Mucosa of rectum (tissue), 2 donors: ENCODE measurements around the gene CARD10.

Source experiments
- H3K27ac ChIP-seq, 2 donors: one replicate each; pipeline ENCODE4 v1.7.0; 2013; ENCODE audit warnings: inconsistent platforms in 2 of 2, low read depth in 2 of 2, low read length in 2 of 2
- H3K27me3 ChIP-seq, 2 donors: one replicate each; pipeline ENCODE4 v1.7.0; 2013; ENCODE audit warnings: low read length in 2 of 2; ENCODE audit not compliant: control insufficient read depth in 2 of 2, insufficient read depth in 2 of 2
- H3K36me3 ChIP-seq, 2 donors: one replicate each; pipeline ENCODE4 v1.7.0; 2013; ENCODE audit warnings: low read length in 2 of 2; ENCODE audit not compliant: control insufficient read depth in 2 of 2, insufficient read depth in 2 of 2
- H3K4me1 ChIP-seq, 2 donors: one replicate each; pipeline ENCODE4 v1.7.0; 2013; ENCODE audit warnings: low read length in 2 of 2, mild to moderate bottlenecking in 1 of 2; ENCODE audit not compliant: control insufficient read depth in 2 of 2, insufficient read depth in 2 of 2
- H3K4me3 ChIP-seq, 2 donors: one replicate each; pipeline ENCODE4 v1.7.0; 2013; ENCODE audit warnings: low read length in 2 of 2
- H3K9ac ChIP-seq, 2 donors: one replicate each; pipeline ENCODE4 v1.7.0; 2013; ENCODE audit warnings: low read length in 2 of 2, low read depth in 1 of 2, mild to moderate bottlenecking in 1 of 2
- H3K9me3 ChIP-seq, 2 donors: one replicate each; pipeline ENCODE4 v1.7.0; 2013; ENCODE audit warnings: low read length in 2 of 2; ENCODE audit not compliant: control insufficient read depth in 2 of 2
- donor health status: healthy.
- donor health status: Normal muscosa, but diverticular disease.

CARD10 gene, protein sequence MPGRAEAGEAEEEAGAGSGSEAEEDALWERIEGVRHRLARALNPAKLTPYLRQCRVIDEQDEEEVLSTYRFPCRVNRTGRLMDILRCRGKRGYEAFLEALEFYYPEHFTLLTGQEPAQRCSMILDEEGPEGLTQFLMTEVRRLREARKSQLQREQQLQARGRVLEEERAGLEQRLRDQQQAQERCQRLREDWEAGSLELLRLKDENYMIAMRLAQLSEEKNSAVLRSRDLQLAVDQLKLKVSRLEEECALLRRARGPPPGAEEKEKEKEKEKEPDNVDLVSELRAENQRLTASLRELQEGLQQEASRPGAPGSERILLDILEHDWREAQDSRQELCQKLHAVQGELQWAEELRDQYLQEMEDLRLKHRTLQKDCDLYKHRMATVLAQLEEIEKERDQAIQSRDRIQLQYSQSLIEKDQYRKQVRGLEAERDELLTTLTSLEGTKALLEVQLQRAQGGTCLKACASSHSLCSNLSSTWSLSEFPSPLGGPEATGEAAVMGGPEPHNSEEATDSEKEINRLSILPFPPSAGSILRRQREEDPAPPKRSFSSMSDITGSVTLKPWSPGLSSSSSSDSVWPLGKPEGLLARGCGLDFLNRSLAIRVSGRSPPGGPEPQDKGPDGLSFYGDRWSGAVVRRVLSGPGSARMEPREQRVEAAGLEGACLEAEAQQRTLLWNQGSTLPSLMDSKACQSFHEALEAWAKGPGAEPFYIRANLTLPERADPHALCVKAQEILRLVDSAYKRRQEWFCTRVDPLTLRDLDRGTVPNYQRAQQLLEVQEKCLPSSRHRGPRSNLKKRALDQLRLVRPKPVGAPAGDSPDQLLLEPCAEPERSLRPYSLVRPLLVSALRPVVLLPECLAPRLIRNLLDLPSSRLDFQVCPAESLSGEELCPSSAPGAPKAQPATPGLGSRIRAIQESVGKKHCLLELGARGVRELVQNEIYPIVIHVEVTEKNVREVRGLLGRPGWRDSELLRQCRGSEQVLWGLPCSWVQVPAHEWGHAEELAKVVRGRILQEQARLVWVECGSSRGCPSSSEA

DNA sequence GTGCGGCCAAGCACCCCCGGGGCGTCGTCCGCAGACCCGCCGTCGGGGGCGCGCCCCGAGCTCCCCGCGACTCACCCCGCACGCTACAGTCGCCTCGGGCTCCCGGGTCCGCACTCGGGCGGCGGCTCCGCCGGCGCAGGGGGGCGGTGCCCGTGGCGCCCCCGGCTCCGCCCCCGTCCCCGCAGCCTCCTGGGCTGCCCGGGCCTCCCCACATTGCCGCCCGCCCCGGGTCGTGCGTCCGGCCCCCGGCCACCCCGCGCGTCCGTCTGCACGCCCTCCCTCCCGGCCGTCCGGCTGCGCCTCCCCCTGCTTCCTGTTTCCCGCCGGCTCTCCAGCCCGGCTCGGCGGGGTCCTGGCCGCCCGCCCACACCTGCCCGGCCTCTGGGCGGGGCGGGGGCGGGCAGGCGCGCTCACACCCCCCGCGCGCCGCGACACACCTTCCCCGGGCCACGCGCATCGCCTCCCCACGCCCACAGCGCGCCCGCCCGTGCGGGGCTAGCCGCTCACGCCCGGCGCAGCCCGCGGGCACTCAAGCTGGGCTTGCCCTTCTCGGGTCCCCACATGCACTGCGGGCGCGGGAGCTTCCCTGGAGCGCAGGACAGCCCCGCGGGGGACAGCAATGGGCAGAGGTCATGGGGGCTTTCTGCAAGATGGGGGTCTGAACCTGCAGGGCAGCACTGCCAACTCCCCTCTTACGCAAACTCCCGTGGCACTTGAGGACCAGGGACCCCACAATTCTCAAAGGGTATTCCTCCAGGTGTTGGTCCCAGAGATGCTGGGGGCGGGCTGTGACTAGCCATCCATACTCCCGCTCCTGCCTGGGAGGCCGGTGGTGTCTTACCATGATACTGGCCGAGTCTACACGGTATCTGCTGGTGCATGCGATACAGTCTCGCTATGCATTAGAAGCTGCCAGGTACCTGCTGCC, at the start of gene CARD10:
CARD10 (minus strand) TSS at position 148 of the 928 bp plus-strand sequence. CDS start 215 bp downstream, outside the sequence.
- Histone ChIP-seq H3K27ac (peak within 1 kb of the TSS; percentile 77 to 80), H3K4me1 (peaks cover 22 to 35% of the 10 kb centered on the region in 2 donors), H3K36me3 (peaks cover 9 to 11% of the 10 kb centered on the region in 2 donors), H3K4me3 (peak within 1 kb of the TSS; percentile 78 to 90), H3K27me3 (no peaks in the 10 kb centered on the region), H3K9ac (peak within 1 kb of the TSS; percentile 79 to 97), H3K9me3 (no peaks in the 10 kb centered on the region)

DNA sequence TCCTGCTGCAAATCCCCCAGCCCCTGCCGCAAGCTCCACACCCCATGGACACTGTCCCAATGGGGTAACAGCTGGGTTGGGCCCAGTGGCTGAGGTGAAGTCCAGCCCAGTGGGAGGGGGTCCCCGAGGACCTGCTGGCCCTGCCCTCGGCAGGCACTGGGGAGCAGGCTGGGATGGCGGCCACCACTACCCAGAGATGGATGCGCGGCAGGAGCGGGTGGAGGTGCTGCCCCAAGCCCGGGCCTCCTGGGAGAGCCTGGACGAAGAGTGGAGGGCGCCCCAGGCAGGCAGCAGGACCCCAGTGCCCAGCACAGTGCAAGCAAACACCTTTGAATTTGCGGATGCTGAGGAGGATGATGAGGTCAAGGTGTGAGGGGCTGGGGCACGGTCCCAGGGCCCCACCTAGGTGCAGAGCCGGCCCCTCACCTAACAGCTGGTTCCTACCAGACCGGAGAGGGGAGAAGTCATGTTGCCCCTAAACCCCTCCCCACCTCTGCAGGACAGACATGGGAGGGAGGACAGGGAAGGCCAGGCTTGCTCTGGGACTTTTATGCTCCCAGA, 49.3 kb upstream of the CARD10 start:
- H3K27me3 ChIP-seq = no peaks in the 10 kb centered on the region
- no peak overlapping the region for H3K4me3 ChIP-seq
- H3K4me1 ChIP-seq = peaks cover 60 to 71% of the 10 kb centered on the region in 2 donors
- H3K27ac ChIP-seq = peak overlapping the region; percentile 97
- peak overlapping the region; percentile 24 to 59 for H3K9ac ChIP-seq
- peaks cover 16 to 19% of the 10 kb centered on the region in 2 donors for H3K36me3 ChIP-seq
- no peaks in the 10 kb centered on the region for H3K9me3 ChIP-seq

DNA sequence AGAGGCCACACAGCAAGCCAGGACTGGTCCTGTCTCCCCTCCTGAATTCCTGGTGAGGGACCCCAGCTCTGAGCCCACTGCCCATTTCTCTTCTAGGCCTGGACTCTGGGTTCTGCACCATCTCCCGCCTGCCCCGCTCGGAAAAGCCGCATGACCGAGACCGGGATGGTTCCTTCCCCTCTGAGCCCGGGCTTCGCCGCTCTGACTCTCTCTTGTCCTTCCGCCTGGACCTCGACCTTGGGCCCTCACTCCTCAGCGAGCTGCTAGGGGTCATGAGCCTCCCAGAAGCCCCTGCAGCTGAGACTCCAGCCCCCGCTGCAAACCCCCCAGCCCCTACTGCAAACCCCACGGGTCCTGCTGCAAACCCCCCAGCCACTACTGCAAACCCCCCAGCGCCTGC, 48.8 kb upstream of the CARD10 start:
- no peaks in the 10 kb centered on the region for H3K9me3 ChIP-seq
- peak overlapping the region; percentile 97 for H3K27ac ChIP-seq

DNA sequence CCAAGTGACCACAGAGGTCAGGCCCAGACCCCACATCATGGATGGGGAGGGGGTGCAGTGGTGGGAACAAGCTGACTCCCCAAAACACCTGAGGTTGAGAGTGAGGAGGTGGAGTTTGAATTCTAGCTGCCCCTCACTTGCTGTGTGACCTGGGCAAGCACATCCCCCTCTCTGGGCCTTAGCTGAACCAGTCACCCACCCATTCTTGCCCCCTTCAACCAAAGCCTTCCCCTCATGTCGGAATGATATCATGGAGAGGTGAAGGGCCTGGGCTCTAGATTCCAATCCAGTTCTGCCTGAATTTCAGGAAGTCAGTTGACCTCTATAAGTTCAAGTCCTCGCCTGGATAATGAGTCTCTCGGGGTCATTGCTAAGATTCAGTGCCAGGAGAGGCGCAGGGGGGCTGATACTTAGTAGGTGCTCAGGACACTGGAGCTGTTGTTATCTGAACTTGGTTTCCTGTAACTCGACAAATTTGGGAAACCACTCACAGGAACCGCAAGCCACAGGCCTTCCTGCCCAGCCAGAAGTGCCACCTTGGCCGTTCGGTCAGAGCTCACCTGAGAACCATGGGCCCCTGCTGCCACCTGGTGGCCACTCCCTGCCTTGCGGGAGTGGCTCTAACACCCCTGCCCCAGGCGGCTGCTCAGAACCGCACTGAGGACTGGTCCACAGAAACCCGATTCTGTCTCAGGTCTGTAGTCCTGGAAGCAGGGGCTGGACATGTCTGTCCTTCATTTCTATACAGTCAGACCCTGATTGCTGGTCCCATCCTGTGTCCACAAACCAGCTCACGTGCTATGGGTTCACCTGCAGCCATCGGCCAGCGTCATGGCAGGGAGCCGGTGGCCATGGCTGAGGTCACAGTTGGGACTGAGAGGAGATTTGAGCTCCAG, 47.9 kb upstream of the CARD10 start:
- Histone ChIP-seq H3K4me3 (peak overlapping the region in 1 of 2 donors; percentile 1), H3K36me3 (peaks cover 16 to 19% of the 10 kb centered on the region in 2 donors), H3K9ac (peak overlapping the region; percentile 41 to 63), H3K27ac (peak overlapping the region; percentile 67 to 97), H3K27me3 (peaks cover 0 to 2% of the 10 kb centered on the region in 2 donors), H3K4me1 (peaks cover 72 to 84% of the 10 kb centered on the region in 2 donors), H3K9me3 (no peaks in the 10 kb centered on the region)

More for the DNA sequence above, 48.8 kb upstream of the CARD10 start:
- H3K27me3 ChIP-seq = no peaks in the 10 kb centered on the region
- peak overlapping the region in 1 of 2 donors; percentile 63 for H3K9ac ChIP-seq
- H3K4me3 ChIP-seq = no peak overlapping the region
- peaks cover 16 to 19% of the 10 kb centered on the region in 2 donors for H3K36me3 ChIP-seq
- peaks cover 64 to 76% of the 10 kb centered on the region in 2 donors for H3K4me1 ChIP-seq

DNA sequence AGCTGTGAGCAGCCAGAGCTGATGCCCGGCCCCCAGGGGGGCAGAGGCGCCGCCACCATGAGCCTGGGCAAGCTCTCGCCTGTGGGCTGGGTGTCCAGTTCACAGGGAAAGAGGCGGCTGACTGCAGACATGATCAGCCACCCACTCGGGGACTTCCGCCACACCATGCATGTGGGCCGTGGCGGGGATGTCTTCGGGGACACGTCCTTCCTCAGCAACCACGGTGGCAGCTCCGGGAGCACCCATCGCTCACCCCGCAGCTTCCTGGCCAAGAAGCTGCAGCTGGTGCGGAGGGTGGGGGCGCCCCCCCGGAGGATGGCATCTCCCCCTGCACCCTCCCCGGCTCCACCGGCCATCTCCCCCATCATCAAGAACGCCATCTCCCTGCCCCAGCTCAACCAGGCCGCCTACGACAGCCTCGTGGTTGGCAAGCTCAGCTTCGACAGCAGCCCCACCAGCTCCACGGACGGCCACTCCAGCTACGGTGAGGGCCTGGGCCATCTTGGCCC, 47.2 kb upstream of the CARD10 start:
- Histone ChIP-seq H3K9ac (peak overlapping the region in 1 of 2 donors; percentile 63), H3K9me3 (no peaks in the 10 kb centered on the region), H3K4me1 (peaks cover 78 to 86% of the 10 kb centered on the region in 2 donors), H3K27ac (peak overlapping the region; percentile 16 to 67), H3K27me3 (peaks cover 0 to 2% of the 10 kb centered on the region in 2 donors), H3K4me3 (no peak overlapping the region), H3K36me3 (peaks cover 16 to 19% of the 10 kb centered on the region in 2 donors)

DNA sequence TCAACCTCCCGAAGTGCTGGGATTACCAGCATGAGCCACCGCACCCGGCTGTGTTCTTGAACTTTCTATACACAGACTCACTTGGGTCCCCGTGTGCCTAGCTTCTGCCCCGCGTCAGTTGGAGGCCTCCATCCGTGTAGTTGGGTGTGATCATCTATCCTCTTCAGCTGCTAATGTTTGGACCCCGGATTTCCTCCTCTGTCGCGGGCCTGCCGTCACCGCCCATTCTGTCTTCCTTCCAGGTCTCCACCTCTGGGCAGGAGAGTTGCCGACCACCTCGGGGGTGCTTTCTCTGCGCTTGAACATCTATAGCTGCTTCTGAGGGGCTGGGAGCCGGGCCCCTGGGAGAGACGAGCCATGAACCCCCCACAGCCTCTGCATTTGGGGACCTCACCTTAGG, 46.6 kb upstream of the CARD10 start:
- H3K9ac ChIP-seq = peak overlapping the region in 1 of 2 donors; percentile 63
- H3K4me1 ChIP-seq = peaks cover 77 to 81% of the 10 kb centered on the region in 2 donors
- peaks cover 16 to 17% of the 10 kb centered on the region in 2 donors for H3K36me3 ChIP-seq
- H3K27ac ChIP-seq = peak overlapping the region in 1 of 2 donors; percentile 16
- no peaks in the 10 kb centered on the region for H3K9me3 ChIP-seq
- H3K4me3 ChIP-seq = no peak overlapping the region
- peaks cover 0 to 2% of the 10 kb centered on the region in 2 donors for H3K27me3 ChIP-seq

DNA sequence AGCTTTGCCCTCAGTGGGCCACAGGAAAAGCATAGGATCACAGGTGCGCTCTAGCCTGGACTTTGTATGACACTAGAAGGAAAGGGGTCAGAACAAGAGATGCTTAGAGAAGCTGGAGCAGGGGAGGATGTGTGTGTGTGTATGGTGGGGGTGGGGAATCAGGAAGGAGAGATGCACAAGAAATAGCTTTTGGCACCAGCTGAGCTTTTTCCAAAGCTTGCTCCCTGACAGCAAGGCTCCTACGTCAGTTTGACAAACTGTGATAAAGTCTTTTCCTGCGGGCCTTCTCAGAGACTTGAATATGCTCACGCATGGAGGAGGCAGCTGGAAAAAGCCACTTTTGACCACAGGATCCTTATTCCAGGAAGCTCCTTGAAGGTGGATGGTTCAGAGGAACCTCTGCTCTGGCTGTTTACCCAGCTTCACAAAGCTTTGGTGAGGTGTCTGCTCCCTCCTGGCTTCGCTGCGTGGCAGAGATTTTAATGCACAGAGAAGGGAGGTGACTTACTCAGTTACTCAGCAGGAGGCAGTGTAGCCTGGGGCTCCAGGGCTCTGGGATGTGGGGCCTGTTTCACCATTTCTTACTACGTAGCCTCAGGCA, 45.0 kb upstream of the CARD10 start:
- H3K9me3 ChIP-seq = no peaks in the 10 kb centered on the region
- H3K27me3 ChIP-seq = peaks cover 0 to 2% of the 10 kb centered on the region in 2 donors
- H3K36me3 ChIP-seq = peaks cover 16 to 17% of the 10 kb centered on the region in 2 donors
- H3K27ac ChIP-seq = peak overlapping the region; percentile 92 to 95
- H3K9ac ChIP-seq = peak overlapping the region; percentile 47 to 92
- H3K4me1 ChIP-seq = peaks cover 66 to 73% of the 10 kb centered on the region in 2 donors
- peak overlapping the region in 1 of 2 donors; percentile 28 for H3K4me3 ChIP-seq
